ENCODE measurements around the gene TNFRSF13B. TPM values are rescaled to one million over a fixed set of nuclear protein-coding genes. Genes with fewer than 3 reads are reported as not detected.
A peak's percentile ranks its signal among the peaks of the same experiment; 100 is the strongest.
"Not testable (repeated sequence)": the region's sequence is repeated elsewhere in the genome, so short reads cannot be mapped to it uniquely, and the experiment has no call there.

TNFRSF13B gene
- total RNA-seq, 1 donor from 2014 or later, result not detected

- intact Hi-C loops (cut with DNase I); DNase-seq (ENCODE audit: low spot score); ATAC-seq: not testable (repeated sequence)
Observed at GRCh38 chr17:17008621-17009397, 36.9 kb upstream of the TNFRSF13B start.

GRCh38 chr17:17007891-17008290 is 36.0 kb upstream of the TNFRSF13B start:
- intact Hi-C loops (cut with DNase I); DNase-seq (ENCODE audit: low spot score); ATAC-seq: not testable (repeated sequence)

GRCh38 chr17:17004997-17005614 is 33.2 kb upstream of the TNFRSF13B start:
- DNase-seq (ENCODE audit: low spot score); ATAC-seq; intact Hi-C loops (cut with DNase I): not testable (repeated sequence)

- intact Hi-C loops (cut with DNase I), result no loop called here
- DNase-seq (ENCODE audit: low spot score) (no peak), ATAC-seq (no peak)
Observed at GRCh38 chr17:17004251-17004996, 32.5 kb upstream of the TNFRSF13B start.

GRCh38 chr17:17002731-17003715 is 31.1 kb upstream of the TNFRSF13B start:
- intact Hi-C loops (cut with DNase I); ATAC-seq; DNase-seq (ENCODE audit: low spot score): not testable (repeated sequence)

GRCh38 chr17:17001874-17002520 is 30.1 kb upstream of the TNFRSF13B start:
- intact Hi-C loops (cut with DNase I), result no loop called here
- DNase-seq (ENCODE audit: low spot score), result peak; percentile 90
- ATAC-seq, result peak; percentile 90

GRCh38 chr17:17001076-17001777 is 29.3 kb upstream of the TNFRSF13B start:
- intact Hi-C loops (cut with DNase I), result no loop called here
- ATAC-seq (peak; percentile 16), DNase-seq (ENCODE audit: low spot score) (no peak)

GRCh38 chr17:16999931-17000625 is 28.2 kb upstream of the TNFRSF13B start:
- DNase-seq (ENCODE audit: low spot score), result no peak
- no peak for ATAC-seq
- intact Hi-C loops (cut with DNase I), result no loop called here

GRCh38 chr17:16997514-16998429 is 25.9 kb upstream of the TNFRSF13B start:
- no peak for ATAC-seq
- intact Hi-C loops (cut with DNase I), result no loop called here
- DNase-seq (ENCODE audit: low spot score), result no peak

GRCh38 chr17:16996726-16997125 is 24.8 kb upstream of the TNFRSF13B start:
- DNase-seq (ENCODE audit: low spot score); intact Hi-C loops (cut with DNase I); ATAC-seq: not testable (repeated sequence)

- DNase-seq (ENCODE audit: low spot score) (no peak), ATAC-seq (no peak)
- intact Hi-C loops (cut with DNase I), result no loop called here
Observed at GRCh38 chr17:16995930-16996329, 24.0 kb upstream of the TNFRSF13B start.

- intact Hi-C loops (cut with DNase I), result no loop called here
- no peak for ATAC-seq
- DNase-seq (ENCODE audit: low spot score), result no peak
Observed at GRCh38 chr17:16994631-16995030, 22.7 kb upstream of the TNFRSF13B start.

GRCh38 chr17:16991349-16992009 is 19.6 kb upstream of the TNFRSF13B start:
- peak; percentile 61 for ATAC-seq
- intact Hi-C loops (cut with DNase I), result no loop called here
- DNase-seq (ENCODE audit: low spot score), result peak; percentile 91

- DNase-seq (ENCODE audit: low spot score) (no peak), ATAC-seq (no peak)
- intact Hi-C loops (cut with DNase I), result no loop called here
Observed at GRCh38 chr17:16989953-16990860, 18.3 kb upstream of the TNFRSF13B start.
